ENCODE data around the gene NOTCH1. TPM values are rescaled to one million over a fixed set of nuclear protein-coding genes. Genes with fewer than 3 reads are reported as not detected.

The NOTCH1 gene
- total and polyA plus RNA-seq, 2 donors = 19.7 to 25.6 TPM

DNA sequence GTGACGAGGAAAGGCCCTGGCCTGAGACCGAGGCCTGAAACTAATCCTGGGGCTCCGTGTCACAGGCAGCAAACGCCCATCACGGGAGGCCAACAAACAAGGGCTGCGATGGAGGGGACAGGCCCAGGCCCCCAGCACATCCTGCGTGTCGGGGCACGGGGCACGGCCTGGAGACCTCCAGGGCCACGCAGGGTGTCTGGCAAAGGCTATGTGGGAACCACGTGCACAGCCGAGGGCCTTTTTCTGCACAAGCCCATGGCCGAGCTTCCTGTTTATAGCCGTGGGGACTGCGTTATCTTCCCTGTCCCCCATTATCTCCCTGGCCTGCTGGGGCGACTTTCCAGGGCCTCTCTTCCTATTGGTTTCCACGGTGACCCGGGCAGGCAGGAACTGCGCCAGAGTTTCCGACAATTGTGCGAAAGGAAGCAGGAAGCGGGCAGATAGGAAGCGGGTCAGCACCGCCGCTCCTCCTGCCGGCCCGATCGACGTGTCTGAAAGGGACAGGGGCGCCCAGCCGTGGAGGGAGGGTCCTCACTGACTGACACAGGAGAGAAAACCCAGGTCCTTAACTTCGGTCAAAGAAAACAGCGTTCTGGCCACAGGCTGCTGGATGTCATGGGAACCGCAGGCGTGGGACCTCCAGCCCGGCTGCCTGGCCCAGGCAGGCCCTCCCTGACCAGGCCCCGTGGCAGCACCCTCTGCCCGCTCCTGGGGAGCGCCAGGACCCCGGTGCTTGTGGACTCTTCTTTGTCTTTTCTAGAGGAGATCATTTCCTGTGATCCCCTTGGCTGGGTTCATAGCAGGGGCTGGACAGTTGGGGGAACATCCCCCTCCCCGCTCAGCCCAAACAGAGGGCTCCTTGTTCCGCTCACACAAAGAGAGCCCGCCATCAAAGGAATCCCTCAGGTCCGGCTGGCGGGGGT is 33.9 kb downstream of the NOTCH1 start:
- Histone ChIP-seq H3K4me1 (ENCODE audit: insufficient read depth) (no peaks in the 10 kb centered on the region), H3K4me3 (ENCODE audit: low read depth, low read length) (no peak overlapping the region), H3K36me3 (ENCODE audit: insufficient read depth) (peaks cover 20% of the 10 kb centered on the region), H3K27ac (ENCODE audit: low read depth) (peak overlapping the region; percentile 35)
- WGBS = 79% methylated on average over 46 of the region's 46 CpGs
- no peak for DNase-seq (ENCODE audit: extremely low spot score)

DNA sequence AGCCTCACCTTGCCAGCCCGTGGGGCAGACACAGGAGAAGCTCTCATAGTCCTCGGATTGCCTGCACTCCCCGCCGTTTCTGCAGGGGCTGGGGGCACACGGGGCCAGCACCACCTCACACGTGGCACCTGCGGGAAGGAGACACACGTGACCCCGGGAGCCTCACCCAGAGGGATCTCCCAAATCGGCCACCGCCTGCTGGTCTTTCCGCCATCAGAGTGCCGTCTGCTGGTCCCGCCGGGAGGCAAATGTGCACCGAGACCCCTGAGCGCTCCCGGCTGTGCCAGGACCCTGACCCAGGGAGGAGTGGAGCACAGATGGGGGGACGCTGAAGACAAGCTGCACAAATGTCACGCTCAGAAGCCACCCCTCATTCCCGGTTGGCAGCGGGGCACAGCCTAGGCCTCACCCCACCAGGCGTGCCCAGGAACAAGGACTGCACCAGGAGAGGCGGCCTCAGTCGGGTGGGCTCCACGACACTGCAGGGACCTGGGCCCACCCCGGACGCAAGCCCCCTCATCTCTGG is 34.6 kb downstream of the NOTCH1 start:
- 87% methylated on average over 28 of the region's 28 CpGs for WGBS
- H3K4me1 ChIP-seq (ENCODE audit: insufficient read depth) = no peaks in the 10 kb centered on the region
- H3K36me3 ChIP-seq (ENCODE audit: insufficient read depth) = peaks cover 20% of the 10 kb centered on the region
- no peak overlapping the region for H3K4me3 ChIP-seq (ENCODE audit: low read depth, low read length)
- H3K27ac ChIP-seq (ENCODE audit: low read depth) = no peak overlapping the region
- DNase-seq (ENCODE audit: extremely low spot score) = no peak

DNA sequence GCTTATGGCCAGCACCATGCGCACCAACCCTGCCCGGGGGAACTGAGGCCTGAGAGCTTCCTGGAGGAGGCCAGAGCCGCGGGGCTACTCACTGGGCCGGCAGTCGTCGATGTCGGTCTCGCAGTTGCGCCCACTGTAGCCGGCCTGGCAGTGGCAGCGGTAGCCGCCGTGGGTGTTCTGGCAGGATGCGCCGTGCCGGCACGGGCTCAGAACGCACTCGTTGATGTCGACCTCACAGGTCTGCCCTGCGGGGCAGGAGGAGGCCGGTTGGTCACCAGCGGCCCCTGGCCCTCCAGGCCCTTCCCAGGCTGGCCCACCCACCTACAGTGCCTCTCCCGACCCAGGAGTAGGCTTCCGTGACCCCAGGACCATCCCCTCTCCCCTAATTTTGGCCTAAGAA is 35.3 kb downstream of the NOTCH1 start:
- Histone ChIP-seq H3K4me1 (ENCODE audit: insufficient read depth) (no peaks in the 10 kb centered on the region), H3K27ac (ENCODE audit: low read depth) (no peak overlapping the region), H3K36me3 (ENCODE audit: insufficient read depth) (peaks cover 19% of the 10 kb centered on the region), H3K4me3 (ENCODE audit: low read depth, low read length) (no peak overlapping the region)
- no peak for DNase-seq (ENCODE audit: extremely low spot score)
- WGBS = 93% methylated on average over 26 of the region's 26 CpGs

DNA sequence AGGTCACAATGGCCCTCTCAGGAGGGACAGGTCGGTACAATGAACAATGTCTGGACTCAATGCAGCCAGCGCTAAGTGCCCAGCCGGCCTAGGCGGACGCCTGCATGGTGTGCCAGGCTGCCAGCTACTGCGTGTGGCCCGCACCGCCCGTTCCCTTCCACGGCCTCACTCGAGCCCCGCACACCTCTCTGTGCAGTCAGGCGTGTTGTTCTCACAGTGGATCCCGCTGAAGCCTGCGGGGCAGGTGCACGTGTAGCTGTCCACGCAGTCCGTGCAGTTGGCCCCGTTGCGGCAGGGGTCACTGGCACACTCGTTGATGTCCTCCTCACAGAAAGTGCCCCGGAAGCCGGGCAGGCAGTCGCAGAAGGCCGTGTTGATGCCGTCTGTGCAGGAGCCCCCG is 36.3 kb downstream of the NOTCH1 start:
- no peak overlapping the region for H3K27ac ChIP-seq (ENCODE audit: low read depth)
- WGBS = 88% methylated on average over 27 of the region's 27 CpGs
- peaks cover 19% of the 10 kb centered on the region for H3K36me3 ChIP-seq (ENCODE audit: insufficient read depth)
- no peak overlapping the region for H3K4me3 ChIP-seq (ENCODE audit: low read depth, low read length)
- H3K4me1 ChIP-seq (ENCODE audit: insufficient read depth) = no peaks in the 10 kb centered on the region
- DNase-seq (ENCODE audit: extremely low spot score) = no peak

DNA sequence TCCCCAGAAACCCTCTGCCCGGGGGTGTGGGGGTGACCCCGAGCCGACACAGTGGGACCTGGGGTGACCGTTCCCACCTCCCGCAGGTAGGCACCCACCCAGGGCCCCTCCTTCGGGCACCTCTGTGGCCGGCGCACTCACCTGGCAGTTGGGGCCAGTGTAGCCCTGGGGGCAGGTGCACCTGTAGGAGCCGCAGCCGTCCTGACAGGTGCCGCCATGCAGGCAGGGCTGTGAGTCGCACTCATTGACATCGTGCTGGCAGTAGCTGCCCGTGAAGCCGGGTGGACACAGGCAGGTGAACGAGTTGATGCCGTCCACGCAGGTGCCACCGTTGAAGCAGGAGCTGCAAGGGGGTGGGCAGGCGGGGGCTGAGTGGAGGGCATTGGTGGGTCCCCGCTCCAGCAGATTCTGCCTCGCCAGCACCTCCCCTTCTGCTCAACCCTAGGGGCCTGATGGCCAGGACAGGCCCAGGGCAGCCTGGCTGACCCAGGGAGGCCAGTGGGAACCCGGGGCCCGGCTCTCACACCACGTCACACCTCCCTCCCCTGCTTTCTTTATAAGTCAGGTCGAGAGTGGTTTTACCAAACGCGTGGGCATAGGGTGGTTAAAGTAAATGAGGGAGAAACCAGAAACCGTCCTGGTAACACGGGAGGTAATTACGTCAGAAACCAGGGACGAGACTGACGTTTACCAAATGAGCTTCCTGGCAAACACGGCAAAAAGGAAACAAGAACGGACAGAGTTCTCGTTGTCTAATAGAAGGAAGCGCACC is 36.9 kb downstream of the NOTCH1 start:
- Histone ChIP-seq H3K27ac (ENCODE audit: low read depth) (no peak overlapping the region), H3K4me1 (ENCODE audit: insufficient read depth) (no peaks in the 10 kb centered on the region), H3K4me3 (ENCODE audit: low read depth, low read length) (no peak overlapping the region), H3K36me3 (ENCODE audit: insufficient read depth) (peaks cover 19% of the 10 kb centered on the region)
- no peak for DNase-seq (ENCODE audit: extremely low spot score)
- WGBS = 91% methylated on average over 37 of the region's 37 CpGs

DNA sequence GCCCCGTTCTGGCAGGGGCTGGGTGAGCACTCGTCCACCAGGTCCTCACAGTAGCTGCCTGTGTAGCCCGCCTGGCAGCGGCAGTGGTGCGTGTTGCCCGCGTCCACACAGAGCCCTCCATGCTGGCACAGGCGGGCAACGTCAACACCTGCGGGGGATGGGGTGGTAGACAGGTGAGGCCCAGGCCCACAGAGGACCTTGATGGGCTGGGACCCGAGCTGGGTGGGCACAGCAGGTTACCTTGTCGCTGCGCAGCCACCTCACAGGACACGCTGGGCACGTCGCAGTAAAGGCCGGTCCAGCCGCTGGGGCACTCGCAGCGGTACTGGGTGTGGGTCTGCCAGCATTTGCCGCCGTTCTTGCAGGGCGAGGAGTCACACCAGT is 37.9 kb downstream of the NOTCH1 start:
- no peaks in the 10 kb centered on the region for H3K4me1 ChIP-seq (ENCODE audit: insufficient read depth)
- H3K27ac ChIP-seq (ENCODE audit: low read depth) = no peak overlapping the region
- no peak for DNase-seq (ENCODE audit: extremely low spot score)
- H3K4me3 ChIP-seq (ENCODE audit: low read depth, low read length) = no peak overlapping the region
- H3K36me3 ChIP-seq (ENCODE audit: insufficient read depth) = peaks cover 19% of the 10 kb centered on the region
- 96% methylated on average over 23 of the region's 23 CpGs for WGBS

DNA sequence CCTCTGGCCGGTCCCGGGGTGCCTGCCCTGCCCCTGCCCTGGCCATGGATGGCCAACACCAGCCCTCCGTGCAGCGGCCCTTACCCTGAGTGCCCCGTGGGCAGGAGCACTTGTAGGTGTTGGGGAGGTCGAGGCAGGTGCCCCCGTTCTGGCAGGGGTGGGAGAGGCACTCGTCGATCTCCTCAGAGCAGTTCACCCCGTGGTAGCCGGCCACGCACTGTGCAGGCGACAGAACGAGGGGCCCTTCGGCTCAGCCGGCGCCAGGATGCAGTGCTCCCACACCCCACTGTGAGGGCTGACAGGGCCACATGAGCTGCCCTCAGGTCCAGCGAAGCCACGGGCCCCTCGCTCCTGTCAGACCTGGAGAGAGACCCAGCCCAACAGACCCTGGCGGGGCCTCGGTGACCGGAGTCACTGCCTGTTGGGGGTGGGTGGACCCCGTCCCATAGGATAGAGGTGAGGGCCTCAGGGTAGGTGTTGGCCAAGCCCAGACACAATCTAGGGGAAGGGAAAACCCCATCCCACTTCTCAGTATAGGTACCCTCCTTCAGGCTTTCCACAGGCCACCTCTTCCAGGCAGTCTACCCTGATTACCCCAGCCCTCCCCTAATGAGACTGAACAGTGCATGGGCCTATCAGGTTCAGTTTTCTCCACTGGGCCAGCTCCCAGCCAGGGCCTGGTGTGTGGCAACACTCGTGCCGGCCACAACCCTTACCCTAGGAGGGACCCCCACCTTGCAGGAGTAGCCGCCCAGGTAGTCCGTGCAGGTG is 38.4 kb downstream of the NOTCH1 start:
- H3K4me1 ChIP-seq (ENCODE audit: insufficient read depth) = no peaks in the 10 kb centered on the region
- H3K36me3 ChIP-seq (ENCODE audit: insufficient read depth) = peaks cover 20% of the 10 kb centered on the region
- DNase-seq (ENCODE audit: extremely low spot score) = no peak
- no peak overlapping the region for H3K27ac ChIP-seq (ENCODE audit: low read depth)
- 93% methylated on average over 28 of the region's 28 CpGs for WGBS
- H3K4me3 ChIP-seq (ENCODE audit: low read depth, low read length) = no peak overlapping the region

DNA sequence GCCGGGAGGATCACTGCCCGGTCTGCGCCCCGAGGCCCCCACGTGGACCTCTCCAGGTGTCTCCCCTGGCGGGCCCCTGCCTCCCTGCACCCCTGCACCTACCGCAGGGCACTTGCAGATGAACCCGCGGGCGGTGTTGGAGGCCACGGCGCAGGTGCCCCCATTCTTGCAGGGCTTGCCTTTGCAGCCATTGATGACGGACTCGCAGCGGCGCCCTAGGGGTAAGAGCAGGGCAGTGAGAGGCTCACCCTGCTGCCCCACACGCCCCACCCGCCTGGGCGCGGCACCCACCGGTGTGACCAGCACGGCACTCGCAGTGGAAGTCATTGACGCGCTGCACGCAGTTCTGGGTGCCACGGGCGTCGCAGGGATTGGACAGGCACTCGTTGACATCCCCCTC is 39.4 kb downstream of the NOTCH1 start:
- WGBS = 96% methylated on average over 30 of the region's 30 CpGs
- peaks cover 19% of the 10 kb centered on the region for H3K36me3 ChIP-seq (ENCODE audit: insufficient read depth)
- no peaks in the 10 kb centered on the region for H3K4me1 ChIP-seq (ENCODE audit: insufficient read depth)
- no peak overlapping the region for H3K4me3 ChIP-seq (ENCODE audit: low read depth, low read length)
- H3K27ac ChIP-seq (ENCODE audit: low read depth) = no peak overlapping the region
- DNase-seq (ENCODE audit: extremely low spot score) = no peak

DNA sequence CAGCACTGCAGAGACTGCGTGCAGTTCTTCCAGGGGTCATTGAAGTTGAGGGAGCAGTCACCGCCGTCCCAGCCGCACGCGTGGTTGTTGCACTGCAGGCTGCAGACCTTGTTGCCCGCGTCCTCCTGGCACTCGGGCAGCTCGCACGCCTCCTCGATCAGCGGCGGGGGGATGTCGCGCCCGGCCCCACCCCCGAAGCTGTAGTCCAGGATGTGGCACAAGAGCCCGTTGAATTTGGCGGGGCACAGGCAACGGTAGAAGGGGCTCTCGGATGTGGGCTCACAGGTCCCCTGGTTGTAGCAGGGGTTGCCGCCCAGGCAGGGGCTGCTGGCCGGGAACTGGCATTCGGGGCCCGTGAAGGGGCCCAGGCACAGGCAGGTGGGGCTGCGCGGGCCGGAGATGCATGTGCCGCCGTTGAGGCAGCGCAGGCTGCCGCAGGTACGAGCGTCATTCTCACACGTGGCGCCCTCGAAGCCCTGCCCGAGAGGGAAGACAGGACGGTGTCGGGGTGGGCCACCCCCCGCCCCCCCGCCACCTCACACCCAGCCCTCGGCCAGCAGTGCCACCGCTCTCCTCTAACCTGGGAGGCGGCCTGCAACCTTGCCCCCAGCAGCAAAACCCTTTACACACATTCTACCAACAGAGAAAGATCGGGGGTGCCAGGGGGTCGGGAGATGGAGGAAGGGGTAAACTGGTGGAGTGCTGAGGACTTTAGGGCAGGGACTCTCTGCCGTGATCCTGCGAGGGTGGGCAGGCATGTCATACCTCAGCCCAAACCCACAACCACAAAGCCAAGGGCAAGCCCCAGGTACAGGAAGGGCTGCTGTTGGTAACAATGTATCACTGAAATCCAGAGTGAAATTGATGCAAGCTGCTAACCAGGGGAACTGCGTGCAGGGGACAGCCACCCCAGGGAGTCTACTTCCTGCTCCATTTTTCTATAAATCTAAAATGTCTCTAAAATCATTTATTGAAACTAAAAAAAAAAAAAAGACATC is 40.1 kb downstream of the NOTCH1 start:
- Histone ChIP-seq H3K36me3 (ENCODE audit: insufficient read depth) (peaks cover 22% of the 10 kb centered on the region), H3K27ac (ENCODE audit: low read depth) (no peak overlapping the region), H3K4me1 (ENCODE audit: insufficient read depth) (no peaks in the 10 kb centered on the region), H3K4me3 (ENCODE audit: low read depth, low read length) (no peak overlapping the region)
- WGBS = 93% methylated on average over 51 of the region's 51 CpGs
- DNase-seq (ENCODE audit: extremely low spot score) = no peak

DNA sequence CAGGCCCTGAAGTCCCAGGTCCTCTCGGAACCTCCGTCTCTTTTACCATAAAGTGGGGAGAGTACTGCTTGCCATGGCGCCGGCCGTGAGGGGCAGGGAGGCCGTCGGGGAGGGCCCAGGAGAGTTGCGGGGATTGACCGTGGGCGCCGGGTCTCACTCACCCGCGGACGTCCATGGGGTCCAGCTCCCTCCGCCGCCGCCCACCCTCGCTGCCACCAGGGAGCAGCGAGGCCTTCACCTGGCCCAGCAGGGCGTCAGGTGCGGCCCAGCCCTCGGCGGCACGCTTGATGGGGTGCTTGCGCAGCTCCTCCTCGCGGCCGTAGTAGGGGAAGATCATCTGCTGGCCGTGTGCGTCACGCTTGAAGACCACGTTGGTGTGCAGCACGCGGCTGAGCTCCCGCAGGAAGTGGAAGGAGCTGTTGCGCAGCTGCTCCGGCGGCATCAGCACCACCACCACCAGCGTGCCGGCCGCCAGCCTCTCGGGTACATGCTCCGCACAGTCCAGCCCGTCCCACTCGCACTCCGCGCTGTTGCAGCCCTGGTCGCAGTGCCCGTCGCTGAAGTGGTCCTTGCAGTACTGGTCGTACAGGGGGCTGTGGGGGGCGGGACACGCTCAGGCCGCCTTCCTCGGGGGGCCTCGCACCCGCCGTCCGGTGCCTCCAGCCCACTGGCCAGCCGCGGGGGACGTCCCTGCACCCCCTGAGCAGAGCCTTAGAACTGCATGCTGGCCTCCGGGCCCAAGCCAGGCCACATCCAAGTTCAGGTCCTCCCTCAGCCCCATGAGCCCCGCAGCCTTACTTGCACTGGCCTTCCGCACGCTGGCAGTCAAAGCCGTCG is 41.1 kb downstream of the NOTCH1 start:
- WGBS = 94% methylated on average over 68 of the region's 68 CpGs
- Histone ChIP-seq H3K4me1 (ENCODE audit: insufficient read depth) (no peaks in the 10 kb centered on the region), H3K36me3 (ENCODE audit: insufficient read depth) (peaks cover 17% of the 10 kb centered on the region), H3K27ac (ENCODE audit: low read depth) (no peak overlapping the region), H3K4me3 (ENCODE audit: low read depth, low read length) (no peak overlapping the region)
- DNase-seq (ENCODE audit: extremely low spot score) = no peak

DNA sequence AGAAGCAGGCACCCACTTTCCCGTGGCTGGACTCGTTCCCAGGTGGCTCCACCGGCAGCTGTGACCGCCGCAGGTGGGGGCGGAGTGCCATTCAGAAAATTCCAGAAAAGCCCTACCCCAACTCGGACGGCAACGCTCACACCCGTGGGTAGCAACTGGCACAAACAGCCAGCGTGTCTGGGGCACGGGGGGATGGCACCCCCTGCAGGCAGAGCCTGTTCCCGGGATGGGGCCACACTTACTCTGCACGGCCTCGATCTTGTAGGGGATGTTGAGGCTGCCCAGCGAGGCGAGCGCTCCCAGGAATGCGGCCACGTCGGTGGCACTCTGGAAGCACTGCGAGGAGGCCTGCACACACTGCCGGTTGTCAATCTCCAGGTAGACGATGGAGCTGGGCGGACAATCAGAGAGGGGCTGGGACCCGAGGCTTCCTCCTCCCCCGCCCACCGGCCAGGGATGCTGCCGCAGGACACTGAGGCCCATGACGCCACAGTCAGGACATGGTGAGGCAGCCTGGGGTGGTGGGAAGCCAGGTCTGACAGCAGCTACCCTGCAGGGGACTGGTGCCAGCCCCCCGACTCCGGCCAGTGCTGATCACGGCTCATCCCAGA is 42.8 kb downstream of the NOTCH1 start:
- 89% methylated on average over 33 of the region's 33 CpGs for whole genome bisulfite sequencing
- no peak overlapping the region for H3K4me3 ChIP-seq (ENCODE audit: low read depth, low read length)
- H3K36me3 ChIP-seq (ENCODE audit: insufficient read depth) = peaks cover 26% of the 10 kb centered on the region
- no peak for DNase-seq (ENCODE audit: extremely low spot score)
- H3K4me1 ChIP-seq (ENCODE audit: insufficient read depth) = no peaks in the 10 kb centered on the region
- no peak overlapping the region for H3K27ac ChIP-seq (ENCODE audit: low read depth)

Measured in urinary bladder (tissue), 4 donors.